Bronchial epithelial cell (primary cell): ENCODE data around the gene EXOC6. TPM values are rescaled to one million over a fixed set of nuclear protein-coding genes. Genes with fewer than 3 reads are reported as not detected.

Experiments
- DNase-seq: peaks from one replicate; pipeline ENCODE4 v3.0.0-alpha.2; 2010; ENCODE audit warnings: low read depth
- FAIRE-seq: peaks from 2 replicates; lab custom pipeline; 2011; peaks lifted over from hg19 to GRCh38; lab: Jason Lieb, UNC
- H3K27me3 ChIP-seq: 2 replicates; pipeline ENCODE4 v1.5.1; 2011; ENCODE audit warnings: low read length; ENCODE audit not compliant: control insufficient read depth, insufficient read depth
- H3K36me3 ChIP-seq: 2 replicates; pipeline ENCODE4 v1.5.1; 2011; ENCODE audit warnings: low read length; ENCODE audit not compliant: control insufficient read depth, insufficient read depth
- H3K4me3 ChIP-seq: 2 replicates; pipeline ENCODE4 v1.5.1; 2011; ENCODE audit warnings: mild to moderate bottlenecking, low read depth, low read length, control low read depth
- CTCF ChIP-seq: IDR thresholded peaks from 2 replicates; pipeline ENCODE4 v1.5.1; 2011; ENCODE audit warnings: mild to moderate bottlenecking, moderate library complexity, low read length, control low read depth, inconsistent platforms; ENCODE audit not compliant: insufficient read depth, severe bottlenecking
- total RNA-seq: library from RNA; depleted of rRNA; stranded (reverse); fragments of >200 nt; gene quantifications from 2 replicates; pipeline ENCODE4 v1.2.1, GENCODE V29; 2014

Gene EXOC6
- total RNA-seq, 1 donor from 2014 or later: 12.4 TPM

DNA sequence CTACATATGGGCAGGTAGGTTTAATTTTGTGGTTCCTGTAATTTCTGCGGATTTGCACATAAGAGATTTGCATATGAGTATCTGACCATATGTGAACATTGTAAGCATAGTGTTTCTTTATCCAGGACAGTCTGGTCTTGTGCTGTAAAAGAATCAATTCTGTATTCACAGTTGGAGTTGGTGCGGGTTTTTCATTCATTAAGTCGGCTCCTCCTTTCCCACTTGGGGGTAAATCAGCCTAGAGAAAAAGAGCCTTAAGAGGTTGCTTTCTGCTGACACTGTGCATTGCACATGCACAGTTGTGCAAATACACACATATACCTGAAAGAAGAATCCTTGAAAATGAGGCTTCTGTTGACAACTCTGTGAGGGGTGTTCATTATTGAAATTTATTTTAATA lies 206.2 kb downstream of the EXOC6 start:
- TF ChIP-seq CTCF: no peak
- FAIRE-seq: no peak
- no peak overlapping the region for H3K4me3 ChIP-seq

DNA sequence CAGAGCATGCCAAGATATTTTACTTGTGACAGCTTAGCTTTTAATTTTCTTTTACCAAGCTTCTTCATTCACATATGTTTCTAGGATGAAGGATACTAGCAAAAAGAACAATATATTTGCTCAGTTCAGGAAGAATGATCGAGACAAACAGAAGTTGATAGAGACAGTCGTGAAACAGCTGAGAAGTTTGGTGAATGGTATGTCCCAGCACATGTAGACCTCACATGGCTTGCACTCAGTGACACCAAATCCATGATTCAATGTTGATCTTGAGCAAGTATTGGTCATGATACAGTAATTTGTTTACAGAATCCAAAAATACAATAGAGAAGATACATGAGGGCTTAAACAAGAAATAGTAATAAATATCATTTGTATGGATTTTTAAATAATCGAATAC lies 209.8 kb downstream of the EXOC6 start:
- Histone ChIP-seq H3K4me3 (no peak overlapping the region), H3K36me3 (no peaks in the 10 kb centered on the region), H3K27me3 (peaks cover 26% of the 10 kb centered on the region)
- FAIRE-seq (no peak), DNase-seq (peak; percentile 60)
- no peak for TF ChIP-seq CTCF

More for the DNA sequence above, 206.2 kb downstream of the EXOC6 start:
- DNase-seq: no peak
- H3K36me3 ChIP-seq: no peaks in the 10 kb centered on the region
- no peaks in the 10 kb centered on the region for H3K27me3 ChIP-seq

- DNase-seq: no peak
- Histone ChIP-seq H3K36me3 (no peaks in the 10 kb centered on the region), H3K27me3 (peaks cover 45% of the 10 kb centered on the region), H3K4me3 (no peak within 1 kb of the TSS)
- no peak for FAIRE-seq
- no peak for TF ChIP-seq CTCF
Observed at GRCh38 chr10:93059975-93060886, 211.9 kb downstream of the EXOC6 start, which contains the start of gene CYP26C1. CYP26C1 (plus strand) TSS chr10:93060798; CDS start chr10:93061264, 466 bp downstream.

- peaks cover 52% of the 10 kb centered on the region for H3K27me3 ChIP-seq
- DNase-seq (no peak), FAIRE-seq (no peak)
- no peak overlapping the region for H3K4me3 ChIP-seq
- no peak for TF ChIP-seq CTCF
- H3K36me3 ChIP-seq: no peaks in the 10 kb centered on the region
Observed at GRCh38 chr10:93060887-93061593, 212.7 kb downstream of the EXOC6 start.

DNA sequence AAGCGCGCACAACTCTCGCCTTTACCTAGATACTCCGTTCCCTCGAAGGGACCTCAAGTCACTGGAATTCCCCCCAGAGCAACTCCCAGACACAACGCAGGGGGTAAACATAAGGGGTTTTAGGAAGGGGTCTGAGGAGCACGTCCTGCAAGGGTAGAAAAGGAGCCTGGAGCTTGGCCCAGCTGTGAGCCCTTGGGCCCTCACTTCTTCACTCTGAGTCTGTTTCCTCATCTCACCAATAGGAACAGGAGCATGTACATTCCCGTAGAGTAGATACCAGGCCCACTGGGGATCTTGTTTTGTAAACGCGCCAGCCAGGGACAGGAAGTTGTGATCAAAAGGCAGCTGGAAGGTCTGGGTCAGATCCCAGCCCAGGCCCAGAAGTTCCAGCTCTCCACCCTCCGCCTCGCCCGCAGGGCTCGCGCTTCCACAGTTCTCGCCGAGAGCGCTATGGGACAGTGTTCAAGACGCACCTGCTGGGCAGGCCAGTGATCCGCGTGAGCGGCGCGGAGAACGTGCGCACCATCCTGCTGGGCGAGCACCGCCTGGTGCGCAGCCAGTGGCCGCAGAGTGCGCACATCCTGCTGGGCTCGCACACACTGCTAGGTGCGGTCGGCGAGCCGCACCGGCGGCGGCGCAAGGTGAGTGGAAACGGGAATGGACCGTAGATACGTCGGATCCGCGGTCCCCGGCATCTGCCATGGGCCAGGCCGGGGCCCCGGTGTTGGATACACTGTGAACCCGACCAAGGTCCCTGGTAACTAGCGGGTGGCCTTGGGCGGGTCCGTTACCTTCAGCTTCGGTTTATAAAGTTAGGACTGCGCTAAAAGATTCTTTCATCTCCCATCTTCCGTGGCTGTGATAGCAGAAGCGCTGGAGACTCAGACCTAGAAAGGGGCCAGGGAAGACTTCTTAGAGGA lies 213.5 kb downstream of the EXOC6 start:
- DNase-seq (no peak), FAIRE-seq (no peak)
- Histone ChIP-seq H3K4me3 (peak overlapping the region; percentile 27), H3K27me3 (peaks cover 60% of the 10 kb centered on the region), H3K36me3 (no peaks in the 10 kb centered on the region)
- TF ChIP-seq CTCF: no peak
